ENCODE measurements around the gene ADD2.

The ADD2 gene

GRCh38 chr2:70643715-70644114 lies 124.3 kb downstream of the ADD2 start:
- TF ChIP-seq SNAI2 (CRISPR knock-in tag; IDR thresholded peaks at IDR 0.05) = no peak
- no peak for TF ChIP-seq ISL1 (CRISPR knock-in tag; IDR thresholded peaks at IDR 0.05)
- TF ChIP-seq, protein P1, sequence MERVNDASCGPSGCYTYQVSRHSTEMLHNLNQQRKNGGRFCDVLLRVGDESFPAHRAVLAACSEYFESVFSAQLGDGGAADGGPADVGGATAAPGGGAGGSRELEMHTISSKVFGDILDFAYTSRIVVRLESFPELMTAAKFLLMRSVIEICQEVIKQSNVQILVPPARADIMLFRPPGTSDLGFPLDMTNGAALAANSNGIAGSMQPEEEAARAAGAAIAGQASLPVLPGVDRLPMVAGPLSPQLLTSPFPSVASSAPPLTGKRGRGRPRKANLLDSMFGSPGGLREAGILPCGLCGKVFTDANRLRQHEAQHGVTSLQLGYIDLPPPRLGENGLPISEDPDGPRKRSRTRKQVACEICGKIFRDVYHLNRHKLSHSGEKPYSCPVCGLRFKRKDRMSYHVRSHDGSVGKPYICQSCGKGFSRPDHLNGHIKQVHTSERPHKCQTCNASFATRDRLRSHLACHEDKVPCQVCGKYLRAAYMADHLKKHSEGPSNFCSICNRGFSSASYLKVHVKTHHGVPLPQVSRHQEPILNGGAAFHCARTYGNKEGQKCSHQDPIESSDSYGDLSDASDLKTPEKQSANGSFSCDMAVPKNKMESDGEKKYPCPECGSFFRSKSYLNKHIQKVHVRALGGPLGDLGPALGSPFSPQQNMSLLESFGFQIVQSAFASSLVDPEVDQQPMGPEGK (CRISPR knock-in tag; IDR thresholded peaks at IDR 0.05; ENCODE audit: borderline replicate concordance) = no peak
- ATAC-seq = no peak

GRCh38 chr2:70641263-70641784 lies 126.7 kb downstream of the ADD2 start:
- ATAC-seq = no peak
- TF ChIP-seq, protein P2, sequence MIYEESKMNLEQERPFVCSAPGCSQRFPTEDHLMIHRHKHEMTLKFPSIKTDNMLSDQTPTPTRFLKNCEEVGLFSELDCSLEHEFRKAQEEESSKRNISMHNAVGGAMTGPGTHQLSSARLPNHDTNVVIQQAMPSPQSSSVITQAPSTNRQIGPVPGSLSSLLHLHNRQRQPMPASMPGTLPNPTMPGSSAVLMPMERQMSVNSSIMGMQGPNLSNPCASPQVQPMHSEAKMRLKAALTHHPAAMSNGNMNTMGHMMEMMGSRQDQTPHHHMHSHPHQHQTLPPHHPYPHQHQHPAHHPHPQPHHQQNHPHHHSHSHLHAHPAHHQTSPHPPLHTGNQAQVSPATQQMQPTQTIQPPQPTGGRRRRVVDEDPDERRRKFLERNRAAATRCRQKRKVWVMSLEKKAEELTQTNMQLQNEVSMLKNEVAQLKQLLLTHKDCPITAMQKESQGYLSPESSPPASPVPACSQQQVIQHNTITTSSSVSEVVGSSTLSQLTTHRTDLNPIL (CRISPR knock-in tag; IDR thresholded peaks at IDR 0.05; ENCODE audit: low read depth) = no peak
- TF ChIP-seq, protein P3, sequence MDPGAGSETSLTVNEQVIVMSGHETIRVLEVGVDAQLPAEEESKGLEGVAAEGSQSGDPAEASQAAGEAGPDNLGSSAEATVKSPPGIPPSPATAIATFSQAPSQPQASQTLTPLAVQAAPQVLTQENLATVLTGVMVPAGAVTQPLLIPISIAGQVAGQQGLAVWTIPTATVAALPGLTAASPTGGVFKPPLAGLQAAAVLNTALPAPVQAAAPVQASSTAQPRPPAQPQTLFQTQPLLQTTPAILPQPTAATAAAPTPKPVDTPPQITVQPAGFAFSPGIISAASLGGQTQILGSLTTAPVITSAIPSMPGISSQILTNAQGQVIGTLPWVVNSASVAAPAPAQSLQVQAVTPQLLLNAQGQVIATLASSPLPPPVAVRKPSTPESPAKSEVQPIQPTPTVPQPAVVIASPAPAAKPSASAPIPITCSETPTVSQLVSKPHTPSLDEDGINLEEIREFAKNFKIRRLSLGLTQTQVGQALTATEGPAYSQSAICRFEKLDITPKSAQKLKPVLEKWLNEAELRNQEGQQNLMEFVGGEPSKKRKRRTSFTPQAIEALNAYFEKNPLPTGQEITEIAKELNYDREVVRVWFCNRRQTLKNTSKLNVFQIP (CRISPR knock-in tag; IDR thresholded peaks at IDR 0.05; ENCODE audit: borderline replicate concordance, low read depth) = no peak
- TF ChIP-seq OSR1 (CRISPR knock-in tag; IDR thresholded peaks at IDR 0.05) (no peak), RARB (CRISPR knock-in tag; IDR thresholded peaks at IDR 0.05) (no peak), ZNF8 (CRISPR knock-in tag; IDR thresholded peaks at IDR 0.05) (no peak), BACH2 (CRISPR knock-in tag; IDR thresholded peaks at IDR 0.05; ENCODE audit: borderline replicate concordance) (no peak), TSHZ2 (CRISPR knock-in tag; IDR thresholded peaks at IDR 0.05) (no peak), ZNF70 (CRISPR knock-in tag; IDR thresholded peaks at IDR 0.05) (no peak), TCF4 (CRISPR knock-in tag; IDR thresholded peaks at IDR 0.05; ENCODE audit: borderline replicate concordance) (no peak), PPARA (CRISPR knock-in tag; IDR thresholded peaks at IDR 0.05; ENCODE audit: borderline replicate concordance) (no peak), ARNTL (CRISPR knock-in tag; IDR thresholded peaks at IDR 0.05; ENCODE audit: borderline replicate concordance, low read depth) (no peak), SNAI2 (CRISPR knock-in tag; IDR thresholded peaks at IDR 0.05) (no peak)

DNA sequence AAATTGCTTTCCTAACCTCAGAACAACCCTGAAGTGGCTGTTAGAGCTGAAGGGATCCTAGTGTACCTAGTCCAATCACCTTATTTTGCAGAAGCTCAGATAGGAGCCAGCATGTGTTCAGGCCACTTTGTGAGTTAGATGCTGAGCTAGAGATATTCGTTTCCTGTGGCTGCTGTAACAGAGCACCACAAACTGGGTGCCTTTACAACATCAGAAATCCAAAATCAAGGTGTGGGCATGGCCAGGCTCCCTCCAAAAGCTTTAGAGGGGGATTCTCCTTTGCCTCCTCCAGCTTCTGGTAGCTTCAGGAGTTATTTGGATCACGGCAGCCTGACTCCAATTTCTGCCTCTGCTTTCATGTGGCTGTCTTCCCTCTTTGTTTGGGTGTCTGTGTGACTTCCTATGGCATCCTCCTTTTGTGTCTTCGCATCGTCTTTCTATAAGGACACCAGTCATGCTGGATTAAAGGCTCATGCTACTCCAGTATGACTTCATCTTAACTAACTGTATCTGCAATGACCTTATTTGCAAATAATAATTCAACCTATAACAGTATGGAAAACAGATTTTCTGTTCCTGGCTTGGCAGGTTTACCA lies 128.1 kb downstream of the ADD2 start:
- TF ChIP-seq, protein P1 (CRISPR knock-in tag; IDR thresholded peaks at IDR 0.05; ENCODE audit: borderline replicate concordance) = no peak
- TF ChIP-seq SNAI2 (CRISPR knock-in tag; IDR thresholded peaks at IDR 0.05) (no peak), ZFP3 (CRISPR knock-in tag; IDR thresholded peaks at IDR 0.05) (no peak), ZNF8 (CRISPR knock-in tag; IDR thresholded peaks at IDR 0.05) (no peak), ZNF70 (CRISPR knock-in tag; IDR thresholded peaks at IDR 0.05) (no peak), ZC3H10 (CRISPR knock-in tag; IDR thresholded peaks at IDR 0.05) (no peak), TSHZ2 (CRISPR knock-in tag; IDR thresholded peaks at IDR 0.05) (no peak), ZNF565 (CRISPR knock-in tag; conservative IDR thresholded peaks at IDR 0.05; ENCODE audit: low read depth) (no peak), BACH2 (CRISPR knock-in tag; IDR thresholded peaks at IDR 0.05; ENCODE audit: borderline replicate concordance) (no peak), CSDC2 (CRISPR knock-in tag; IDR thresholded peaks at IDR 0.05) (no peak), TCF4 (CRISPR knock-in tag; IDR thresholded peaks at IDR 0.05; ENCODE audit: borderline replicate concordance) (no peak), CSRNP3 (CRISPR knock-in tag; IDR thresholded peaks at IDR 0.05) (no peak)
- TF ChIP-seq, protein P3 (CRISPR knock-in tag; IDR thresholded peaks at IDR 0.05; ENCODE audit: borderline replicate concordance, low read depth) = no peak
- ATAC-seq = no peak

All from SK-N-SH treated with all-trans-retinoic acid at 6 μM for 48 hours (cell line).